Uterine smooth muscle cell (primary cell): Measurements from ENCODE around the gene PRKCD. TPM values are rescaled to one million over a fixed set of nuclear protein-coding genes. Genes with fewer than 3 reads are reported as not detected.

Source experiments
- total RNA-seq: library from RNA; depleted of rRNA; stranded (reverse); fragments of >200 nt; gene quantifications from 2 replicates; pipeline ENCODE4 v1.2.3, GENCODE V29; 2014

Gene PRKCD
- total RNA-seq: 4.2 and 5.9 TPM in 2 replicates

GRCh38 chr3:53160660-53161449, at the start of gene PRKCD:
Gene PRKCD (plus strand): TSS chr3:53161209. CDS start chr3:53178423, 17,214 bp downstream.

GRCh38 chr3:53130179-53131061, 30.6 kb upstream of the PRKCD start, which contains the start of gene RFT1:
Gene RFT1 (minus strand): TSS chr3:53130435. CDS start chr3:53130400, 35 bp downstream.

Other genes starting within 250 kb of the PRKCD start
- 7.5 and 13.8 TPM in 2 replicates for gene SFMBT1, start 115.1 kb upstream of the PRKCD start, total RNA-seq
- 23.4 and 24.5 TPM in 2 replicates for gene RFT1, start 30.8 kb upstream of the PRKCD start, total RNA-seq
- gene TKT, start 94.8 kb downstream of the PRKCD start, total RNA-seq: 472 and 843 TPM in 2 replicates
- 9.4 and 12.4 TPM in 2 replicates for gene DCP1A, start 186.3 kb downstream of the PRKCD start, total RNA-seq